Activated CD4-positive, alpha-beta T cell treated with anti-CD3 and anti-CD28 coated beads for 1 hour (primary cell): ENCODE data around the gene OTUB1.
"Not testable (repeated sequence)": the region's sequence is repeated elsewhere in the genome, so short reads cannot be mapped to it uniquely, and the experiment has no call there.

Experiments
- DNase-seq: peaks from one replicate; pipeline ENCODE4 v3.0.0-alpha.2; 2020

Gene OTUB1

DNA sequence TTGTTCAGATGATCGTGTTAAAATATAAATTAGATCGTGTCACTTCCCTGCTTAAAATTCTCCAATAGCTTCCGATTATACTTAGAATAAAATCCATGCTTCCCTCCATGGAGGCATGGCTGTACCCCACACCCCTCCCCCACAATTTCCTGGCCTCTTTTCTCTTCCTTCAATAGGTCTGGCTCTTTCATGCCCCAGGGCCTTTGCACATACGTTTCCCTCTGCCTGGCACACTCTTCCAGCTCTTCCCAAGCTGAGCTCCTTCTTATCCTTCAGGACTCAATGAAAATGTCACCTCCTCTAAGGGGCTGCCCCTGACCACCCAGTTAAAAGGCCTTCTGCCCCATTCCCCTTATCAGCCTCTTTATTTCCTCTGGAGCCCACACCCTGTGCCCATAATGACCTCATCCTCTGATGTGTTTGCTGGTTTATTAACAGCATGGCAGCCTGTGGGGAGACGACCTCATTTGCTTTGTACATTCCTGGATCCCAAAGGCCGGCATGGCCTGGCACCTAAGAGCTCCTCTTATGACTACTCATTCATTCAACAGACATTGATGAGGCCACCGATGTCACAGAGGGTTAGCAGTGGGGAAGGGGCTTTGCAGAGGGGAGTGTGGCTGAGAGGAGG lies 40.5 kb downstream of the OTUB1 start:
- no peak for DNase-seq

DNA sequence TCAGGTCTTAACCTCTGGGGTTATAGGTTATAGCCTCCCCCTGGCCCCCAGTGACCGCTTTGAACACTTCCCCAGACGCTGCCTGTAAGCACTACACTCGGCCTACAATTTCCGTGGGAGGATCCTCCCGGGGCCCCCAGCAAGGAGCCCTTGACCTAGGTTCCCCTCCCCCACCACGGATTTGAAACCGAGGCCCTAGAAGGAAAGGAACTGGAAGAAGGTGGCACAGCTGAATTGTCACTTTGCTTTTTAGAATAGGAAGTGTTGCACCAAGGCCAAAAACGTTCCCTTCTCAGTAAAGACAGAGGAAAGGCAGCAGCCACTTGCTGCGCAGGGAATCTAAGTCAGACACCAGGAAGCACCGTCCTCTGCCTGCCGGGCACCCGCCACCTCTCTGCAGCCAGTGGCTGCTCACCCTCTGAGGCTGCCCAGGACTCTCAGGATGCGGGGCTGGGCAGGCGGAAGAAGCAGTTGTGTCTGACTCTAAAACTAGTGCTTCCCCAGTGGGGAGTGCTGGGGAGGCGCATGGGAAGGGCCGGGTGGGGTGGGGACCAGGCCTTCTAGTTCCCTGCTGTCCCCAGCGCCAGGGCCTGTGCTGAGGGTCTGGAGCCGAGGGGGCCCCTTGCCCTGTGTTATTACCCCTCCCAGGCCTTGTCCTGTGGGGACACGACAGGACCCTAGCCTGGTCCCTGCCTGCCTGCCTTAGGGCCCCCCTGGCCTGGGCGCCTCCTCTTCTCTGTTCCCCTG lies 41.6 kb downstream of the OTUB1 start:
- no peak for DNase-seq

DNA sequence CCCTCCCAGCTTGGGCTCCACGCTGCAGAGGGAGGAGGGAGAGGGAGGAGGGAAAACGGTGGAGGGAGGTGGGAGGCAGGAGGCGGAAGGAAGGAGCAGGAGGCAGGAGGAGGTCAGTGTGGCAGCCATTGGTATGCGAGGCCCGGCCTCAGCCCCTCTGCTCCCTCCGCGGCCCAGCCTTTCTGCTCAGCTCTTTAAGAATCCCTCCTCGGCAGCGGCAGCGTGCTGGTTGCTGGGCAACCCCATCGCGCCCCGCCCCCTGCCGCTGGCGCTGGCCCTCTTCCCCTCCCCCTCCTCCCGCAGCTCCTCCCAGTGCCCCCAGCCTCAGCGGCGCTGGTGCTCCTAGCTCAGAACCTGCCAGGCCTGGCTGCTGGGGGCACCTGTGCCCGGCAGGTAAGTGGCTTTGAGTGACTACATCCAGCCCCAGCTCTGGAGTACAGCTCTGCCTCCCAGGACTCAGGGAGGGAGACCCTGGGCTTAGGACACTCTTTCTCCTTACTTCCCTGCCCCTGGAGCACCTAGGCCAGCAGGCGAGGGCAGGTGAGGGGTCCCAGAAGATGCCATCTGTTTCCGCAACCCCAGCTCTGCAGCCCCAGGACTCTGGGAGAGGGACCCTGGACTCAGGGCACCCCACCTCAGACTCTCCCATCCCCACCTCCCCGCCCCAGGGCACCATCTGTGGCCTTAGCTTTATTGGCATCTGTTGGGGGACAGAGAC lies 42.3 kb downstream of the OTUB1 start:
- DNase-seq: no peak

DNA sequence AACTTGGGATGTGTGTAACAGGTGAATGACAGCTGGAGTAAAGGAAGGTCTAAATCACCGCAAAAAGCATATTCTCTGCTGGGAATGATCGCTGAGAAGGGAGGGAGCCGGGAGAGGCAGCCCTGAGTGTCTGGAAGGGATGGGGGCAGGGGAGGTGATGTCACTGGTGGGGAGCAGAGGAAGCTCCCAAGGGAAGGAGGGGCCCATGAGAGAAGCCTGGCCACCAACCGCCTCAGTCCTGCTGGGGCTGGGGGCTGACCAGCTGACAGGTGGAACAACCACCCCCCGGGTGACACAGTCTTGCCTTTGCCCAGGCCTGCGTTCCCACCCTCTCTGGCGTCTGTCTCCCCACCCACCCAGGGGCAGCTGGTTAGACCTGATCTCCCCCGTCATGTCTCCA lies 43.5 kb downstream of the OTUB1 start:
- no peak for DNase-seq

DNA sequence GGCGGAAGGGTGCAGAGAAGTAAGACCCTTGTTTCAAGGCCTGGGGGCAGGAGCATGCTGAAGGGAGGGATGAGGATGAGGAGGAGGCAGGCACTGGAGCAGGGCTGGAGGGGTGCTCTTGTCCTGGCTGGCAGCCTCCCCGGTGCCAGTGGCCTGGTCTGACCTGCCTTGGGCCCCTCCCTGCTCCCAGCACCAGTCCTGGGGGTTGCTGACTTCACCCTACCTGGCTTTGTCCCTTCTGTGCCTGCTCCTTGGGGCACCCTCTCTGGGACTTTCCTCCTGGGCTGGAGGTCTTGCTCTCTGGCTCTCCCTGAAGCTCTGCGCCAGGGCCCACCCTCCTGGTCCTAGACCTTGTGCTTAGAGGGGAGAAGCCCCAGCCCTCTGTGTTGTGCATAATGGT lies 44.8 kb downstream of the OTUB1 start:
- DNase-seq: no peak

DNA sequence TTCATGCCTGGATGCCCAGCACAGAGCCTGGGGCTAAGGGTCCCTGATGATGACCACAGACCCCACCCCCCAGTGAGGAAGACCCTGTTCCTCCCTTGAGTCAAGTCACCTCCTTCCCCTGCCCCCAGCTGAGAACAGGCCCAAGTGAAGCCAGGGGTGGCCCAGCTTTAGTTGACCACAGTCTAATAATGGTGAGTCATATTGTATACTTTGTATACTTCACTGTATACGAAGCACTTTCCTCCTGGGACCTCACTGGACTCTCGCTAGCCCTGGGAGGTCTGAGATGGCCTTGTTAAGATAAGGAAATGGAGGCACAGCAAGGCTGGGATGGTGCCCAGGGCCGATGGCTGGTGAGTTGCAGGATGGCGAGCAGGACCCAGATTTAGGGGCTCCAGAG lies 45.8 kb downstream of the OTUB1 start:
- DNase-seq: no peak

DNA sequence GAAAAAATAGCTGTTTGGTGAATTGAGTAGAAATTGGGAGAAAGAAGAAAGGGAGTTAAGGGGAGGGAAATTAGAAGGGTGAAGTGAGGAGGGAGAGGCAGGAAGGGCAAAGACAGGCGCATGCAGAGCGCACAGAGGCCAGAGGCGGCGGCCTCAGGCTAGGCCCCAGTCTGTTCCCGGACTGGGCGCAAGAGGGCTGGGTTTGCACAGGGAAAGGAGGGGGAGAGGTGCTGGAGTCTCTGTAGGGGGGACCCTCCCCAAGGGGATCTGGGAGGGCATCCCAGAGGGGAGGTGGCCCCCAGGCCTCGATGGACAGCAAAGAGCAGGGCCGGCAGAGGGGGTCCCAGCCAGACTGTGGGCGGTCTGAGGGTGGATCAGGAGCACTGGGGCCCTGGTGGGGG lies 48.2 kb downstream of the OTUB1 start:
- DNase-seq: no peak

DNA sequence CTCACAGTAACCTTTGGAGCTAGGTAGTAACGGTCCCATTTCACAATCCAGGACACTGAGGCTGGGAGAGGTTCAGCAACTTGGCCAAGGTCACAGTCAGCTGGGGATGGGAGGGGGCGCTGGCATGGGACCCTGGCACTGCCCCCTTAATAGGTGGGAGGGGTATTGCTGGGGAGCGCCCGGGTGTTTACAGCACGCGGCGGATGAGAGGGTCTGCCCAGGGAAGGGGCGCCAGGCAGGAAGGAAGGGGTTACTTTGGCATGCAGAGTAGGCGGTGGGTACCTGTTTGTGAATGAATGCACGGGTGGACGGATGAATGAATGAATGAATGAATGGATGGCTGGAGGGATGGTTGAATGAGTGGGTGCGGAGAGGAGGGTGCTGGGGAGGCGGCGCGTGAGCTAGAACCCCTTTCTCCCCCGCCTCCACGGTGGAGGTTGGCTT lies 48.9 kb downstream of the OTUB1 start:
- DNase-seq: no peak

DNA sequence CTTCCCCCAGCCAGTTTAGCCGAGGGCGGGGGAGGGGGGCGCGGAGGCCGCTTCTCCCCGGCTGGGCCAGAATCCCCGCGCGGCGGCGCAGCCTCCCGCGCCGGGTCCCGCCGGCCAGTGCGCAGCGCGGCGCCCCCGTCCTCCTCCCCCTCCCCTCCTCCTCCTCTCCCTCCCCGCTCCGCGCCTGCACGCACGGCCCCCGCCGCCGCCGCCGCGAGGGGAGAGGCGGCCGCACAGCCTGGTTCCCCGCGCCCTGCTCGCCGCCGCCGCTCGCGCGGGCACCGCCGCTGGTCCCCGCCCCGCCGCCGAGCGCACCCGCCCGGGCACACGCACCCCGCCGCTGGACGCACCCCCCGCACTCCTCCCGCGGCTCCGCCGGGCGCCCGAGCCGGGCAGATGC lies 49.3 kb downstream of the OTUB1 start, which contains the start of gene FLRT1:
TSS of gene FLRT1 (plus strand) at position 356 of the 400 bp plus-strand sequence. CDS start 80,337 bp downstream, outside the sequence.
- DNase-seq: no peak

DNA sequence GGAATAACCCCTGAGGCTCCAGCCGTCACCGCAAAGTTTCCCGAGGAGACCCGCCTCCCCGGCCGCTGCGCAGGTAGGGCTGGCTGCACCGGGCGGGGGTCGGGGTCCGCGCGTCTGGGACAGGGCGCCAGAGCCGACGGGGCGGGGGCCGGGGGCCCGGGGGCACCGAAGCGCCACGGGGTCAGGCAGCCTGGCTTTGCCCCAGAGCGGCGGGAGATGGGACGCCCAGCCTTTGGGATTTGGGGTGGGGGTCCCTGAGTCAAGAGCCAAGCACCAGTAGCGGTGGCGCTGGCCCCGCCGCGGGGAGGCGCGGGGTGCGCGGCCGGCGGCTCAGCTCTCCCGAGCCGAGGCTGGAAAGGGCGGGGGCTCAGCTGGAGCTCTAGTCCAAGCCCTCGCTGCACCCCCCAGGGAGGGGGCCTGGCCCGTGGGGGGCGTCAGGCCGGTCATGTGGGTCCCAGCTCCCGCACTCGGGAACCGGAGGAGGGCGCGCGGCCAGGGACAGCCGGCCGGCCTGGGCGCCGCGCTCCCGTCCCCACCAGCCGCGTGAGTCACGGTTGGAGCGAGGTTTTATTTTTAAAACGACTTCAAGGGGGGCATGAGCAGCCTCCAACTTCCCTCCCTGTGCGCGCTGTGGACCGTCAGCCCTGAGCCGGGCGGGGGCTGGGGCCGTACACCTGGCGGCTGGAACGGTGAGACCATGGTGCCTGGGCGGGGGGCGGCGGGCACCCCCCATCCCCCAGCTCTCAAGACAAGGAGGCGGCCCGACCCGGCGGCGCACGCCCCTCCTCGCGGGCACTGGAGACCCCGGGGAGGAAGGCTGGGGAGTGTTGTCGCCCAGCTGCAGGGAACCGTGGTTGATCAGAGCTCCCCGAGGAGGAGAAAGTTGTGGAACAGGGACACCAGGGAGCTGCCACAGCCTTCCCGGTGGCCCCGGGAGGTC lies 50.1 kb downstream of the OTUB1 start:
- DNase-seq: no peak

DNA sequence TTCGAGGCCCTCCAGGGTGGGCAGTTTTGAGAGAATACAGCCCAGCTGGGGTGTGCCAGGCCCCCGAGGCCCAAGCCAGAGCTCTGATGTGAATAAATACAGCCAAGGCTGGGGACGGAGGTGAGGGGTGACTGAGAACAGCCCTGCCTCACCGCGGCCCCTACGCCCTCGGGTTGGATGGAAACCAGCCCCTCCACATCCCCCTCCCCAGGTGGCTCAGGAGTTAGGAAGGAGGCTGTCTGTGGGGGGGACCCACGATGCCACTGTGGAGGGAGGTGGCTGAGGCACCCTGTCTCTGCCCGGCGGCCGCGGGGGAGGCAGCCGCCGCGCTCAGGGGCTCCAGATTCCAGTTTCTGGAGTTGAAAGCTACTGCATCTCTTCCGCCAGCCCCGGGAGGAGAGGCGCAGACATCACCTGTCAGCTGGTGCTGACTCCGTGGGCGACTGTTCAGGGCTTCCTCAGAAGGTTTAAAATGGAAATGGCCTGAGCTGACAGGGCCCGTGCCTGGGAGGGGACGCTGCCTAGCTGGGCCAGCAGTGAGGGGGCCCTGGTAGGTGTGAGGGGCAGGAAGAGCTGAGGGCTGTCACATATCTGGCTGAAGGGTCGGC lies 50.9 kb downstream of the OTUB1 start:
- DNase-seq: no peak

DNA sequence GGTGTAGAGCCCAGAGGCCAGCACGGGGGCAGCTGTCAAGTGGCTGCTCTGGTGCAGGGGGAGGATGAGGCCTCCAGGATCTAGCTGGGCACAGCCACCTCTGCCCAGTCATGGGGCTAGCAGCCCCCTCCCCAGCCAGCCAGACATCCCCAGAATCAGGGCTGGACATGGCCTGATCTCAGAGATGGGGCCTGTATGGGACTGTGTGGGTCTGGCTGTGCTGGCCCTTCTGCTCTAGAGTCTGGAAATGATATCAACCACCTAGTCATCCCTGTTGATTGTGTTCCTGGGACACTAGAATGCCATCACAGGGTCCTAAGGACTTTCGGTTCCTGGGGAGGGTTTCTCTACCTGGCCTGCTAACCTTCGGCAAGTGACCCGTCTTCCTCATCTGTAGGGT lies 52.3 kb downstream of the OTUB1 start:
- no peak for DNase-seq

DNA sequence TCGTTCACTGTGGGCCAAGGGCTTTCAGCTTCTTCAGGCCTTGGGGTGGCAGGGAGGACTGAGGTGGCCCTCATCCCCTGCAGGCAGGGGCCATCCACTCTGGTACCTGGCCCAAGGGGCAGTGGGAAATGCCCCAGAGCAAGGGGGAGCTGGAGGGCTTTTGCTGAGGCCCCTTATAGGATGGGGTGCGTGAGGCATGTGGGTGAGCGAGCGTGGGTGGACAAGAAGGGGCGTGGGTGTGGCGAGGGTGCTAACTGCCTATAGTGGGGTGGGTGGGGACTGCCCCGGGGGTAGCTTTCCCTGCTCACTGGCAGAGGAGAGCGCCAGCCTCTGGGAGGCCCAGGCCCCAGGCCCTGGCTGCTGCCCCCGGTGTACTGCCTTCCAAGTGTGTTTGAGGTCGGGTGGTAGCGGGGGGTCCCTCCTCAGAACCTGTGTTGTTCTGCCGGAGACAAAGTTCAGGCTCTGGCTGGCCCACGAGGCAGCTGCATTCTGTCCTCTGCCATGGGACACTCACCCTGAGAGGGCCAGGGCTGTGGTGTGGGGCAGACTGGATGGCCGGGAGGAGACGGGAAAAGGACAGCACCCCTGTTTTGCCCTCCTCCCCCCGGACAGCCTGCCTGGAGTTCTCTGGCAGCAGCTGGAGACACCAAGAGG lies 52.9 kb downstream of the OTUB1 start:
- DNase-seq: no peak

DNA sequence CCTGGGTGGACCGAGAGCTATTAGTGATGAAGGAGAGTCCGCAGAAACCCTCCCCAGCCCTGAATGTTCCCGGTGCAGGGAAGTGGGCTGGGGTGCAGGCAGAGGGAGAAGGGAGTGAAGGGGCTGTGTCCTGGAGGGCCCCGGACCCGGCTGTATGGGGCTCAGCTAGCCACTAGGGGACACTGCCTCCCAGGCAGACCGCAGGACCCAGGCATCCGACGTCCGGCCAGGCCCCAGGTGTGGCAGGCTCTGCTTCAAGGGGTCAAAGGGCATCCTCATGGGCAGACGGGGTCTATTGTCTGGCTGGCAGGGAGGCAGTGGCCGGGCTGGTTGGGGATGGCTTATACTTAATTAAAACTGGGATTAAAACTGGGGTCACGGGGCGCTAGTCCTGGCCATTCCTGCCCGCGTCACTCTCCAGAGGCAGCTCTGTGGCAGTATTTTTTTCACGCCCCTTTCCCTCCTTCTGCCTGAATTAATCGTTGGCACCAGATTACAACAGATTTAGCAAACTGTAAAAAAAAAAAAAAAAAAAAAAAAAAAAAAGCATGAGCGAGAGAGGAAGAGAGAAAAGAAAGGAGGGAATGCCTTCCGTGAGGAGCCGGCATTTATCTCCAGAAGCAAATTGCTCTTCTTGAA lies 54.6 kb downstream of the OTUB1 start:
- DNase-seq: no peak

DNA sequence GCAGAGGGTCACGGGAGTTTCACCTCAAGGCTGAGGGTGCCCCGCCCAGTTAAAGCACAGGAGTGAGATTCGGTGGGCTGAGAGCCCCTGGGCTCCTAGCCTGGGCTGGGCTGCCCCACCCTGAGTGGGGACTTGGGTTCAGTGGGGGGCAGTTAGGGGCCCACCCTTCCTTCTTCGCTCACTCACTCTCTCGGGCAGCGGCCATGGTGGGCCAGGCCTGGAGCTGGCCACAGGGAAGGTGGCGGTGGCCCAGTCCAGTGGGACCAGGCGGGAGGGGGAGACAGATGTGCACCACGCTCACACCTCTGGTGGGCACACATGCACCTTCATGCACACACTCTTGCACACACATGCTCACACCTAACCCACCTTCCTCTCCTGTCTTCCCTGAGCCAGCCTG lies 55.6 kb downstream of the OTUB1 start:
- DNase-seq: no peak

DNA sequence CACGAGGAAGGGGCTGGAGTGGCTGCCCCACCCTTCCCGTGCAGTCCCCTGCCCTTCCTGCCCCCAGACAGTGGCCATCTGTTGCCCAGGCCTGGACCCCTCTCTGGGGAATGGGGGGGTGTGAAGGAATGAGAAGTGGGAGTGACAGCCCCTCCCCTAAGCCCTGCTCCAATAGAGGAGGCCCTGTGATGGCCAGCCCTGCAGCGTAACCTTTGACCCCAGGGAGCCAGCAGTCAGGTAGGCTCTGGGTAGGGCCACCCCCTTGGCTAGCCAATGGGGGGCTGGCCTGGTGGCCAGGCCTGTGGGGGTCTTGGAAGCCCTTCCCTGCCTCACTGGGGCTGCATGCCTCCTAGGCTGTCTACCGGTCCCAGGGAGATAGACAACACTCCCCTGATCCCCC lies 56.1 kb downstream of the OTUB1 start:
- DNase-seq: no peak

DNA sequence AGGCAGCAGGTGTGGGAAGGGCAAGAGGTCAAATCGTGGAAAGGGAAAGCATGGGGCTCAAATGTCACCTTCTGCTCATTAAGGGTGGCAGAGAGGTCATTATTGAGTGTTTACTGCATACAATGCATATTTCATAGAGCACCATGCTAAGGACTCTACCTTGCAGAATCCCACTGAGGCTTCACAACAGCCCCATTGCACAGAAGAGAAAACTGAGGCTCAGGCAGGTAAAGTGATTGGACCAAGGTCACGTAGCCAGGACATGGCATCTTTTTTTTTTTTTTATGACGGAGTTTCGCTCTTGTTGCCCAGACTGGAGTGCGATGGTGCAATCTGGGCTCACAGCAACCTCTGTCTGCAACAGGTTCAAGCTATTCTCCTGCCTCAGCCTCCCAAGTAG lies 57.3 kb downstream of the OTUB1 start:
- no peak for DNase-seq

DNA sequence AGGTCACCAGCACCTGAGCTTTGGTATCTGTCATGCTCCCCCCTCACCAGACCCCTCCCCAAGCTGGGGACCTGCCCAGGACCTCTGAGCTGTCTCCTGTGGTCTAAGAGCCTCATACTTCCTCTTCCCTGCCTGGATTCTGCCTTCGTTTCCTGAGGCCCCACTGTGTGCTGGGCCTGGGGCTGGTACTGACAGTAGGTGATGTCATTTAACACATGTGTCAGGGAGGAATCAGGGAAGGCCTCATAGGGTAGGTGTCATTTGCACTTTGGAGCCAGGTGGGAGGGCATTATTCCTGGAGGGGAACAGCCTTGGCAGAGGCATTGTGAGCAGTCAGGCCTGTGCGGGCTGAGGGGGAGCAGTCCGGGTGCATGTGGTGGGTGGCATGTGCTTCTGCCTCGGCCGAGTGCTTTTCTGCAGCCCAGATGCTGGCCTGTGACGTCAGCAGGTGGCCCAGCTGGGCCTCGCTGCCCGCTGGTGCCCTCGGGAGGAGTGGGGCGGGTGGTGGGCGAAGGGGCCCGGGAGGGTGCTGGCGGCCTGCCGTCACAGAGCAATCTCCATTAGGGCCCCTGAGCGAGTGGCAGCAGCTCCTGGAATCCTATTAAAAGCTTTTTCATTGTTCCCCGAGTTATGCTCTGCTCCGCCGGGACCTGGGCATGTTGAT lies 58.6 kb downstream of the OTUB1 start:
- DNase-seq: no peak

DNA sequence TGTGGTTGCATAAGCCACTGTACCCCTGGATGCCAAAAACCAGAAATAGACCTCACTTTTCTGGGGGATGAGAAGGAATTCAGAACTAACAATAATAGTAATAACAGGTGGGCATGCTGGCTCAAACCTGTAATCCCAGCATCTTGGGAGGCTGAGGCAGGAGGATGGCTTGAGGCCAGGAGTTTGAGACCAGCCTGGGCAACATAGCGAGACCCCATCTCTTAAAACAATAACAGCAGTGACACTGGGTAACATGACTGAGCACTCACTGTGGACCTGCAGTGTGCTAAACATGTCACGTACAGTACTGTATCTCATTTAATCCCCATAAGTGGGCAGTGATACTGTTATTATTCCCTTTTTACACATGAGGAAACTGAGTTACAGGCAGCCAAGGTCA lies 59.5 kb downstream of the OTUB1 start:
- DNase-seq: no peak

DNA sequence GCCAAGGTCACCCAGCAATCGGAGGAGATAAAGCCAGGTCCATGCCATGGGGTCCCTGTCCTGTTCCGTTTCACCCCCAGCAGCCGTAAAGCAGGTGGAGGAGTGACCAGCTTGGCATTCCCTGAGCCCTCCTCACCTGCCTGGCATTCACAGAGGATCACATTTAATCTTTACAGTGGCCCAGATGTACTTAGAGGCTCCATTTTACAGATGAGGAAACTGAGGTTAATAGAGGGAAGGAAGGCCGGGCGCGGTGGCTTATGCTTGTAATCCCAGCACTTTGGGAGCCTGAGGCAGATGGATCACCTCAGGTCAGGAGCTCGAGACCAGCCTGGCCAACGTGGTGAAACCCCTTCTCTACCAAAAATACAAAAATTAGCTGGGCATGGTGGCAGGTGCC lies 61.1 kb downstream of the OTUB1 start:
- DNase-seq: not testable (repeated sequence)
